Neural cell (in vitro differentiated cells): ENCODE results near the gene ITPRIP. TPM values are rescaled to one million over a fixed set of nuclear protein-coding genes. Genes with fewer than 3 reads are reported as not detected.

Source experiments
- H2AFZ ChIP-seq: fragments of 200-600, 300-800 bp; sonication (generic), shearing (Covaris generic); 2 replicates; pipeline ENCODE4 v1.6.0; 2014; ENCODE audit warnings: low read depth, mild to moderate bottlenecking, antibody characterized with exemption, low read length, moderate library complexity
- H3F3A ChIP-seq: fragments of 200-600 bp; shearing (Covaris generic); 2 replicates; pipeline ENCODE4 v1.6.1; 2016; ENCODE audit warnings: mild to moderate bottlenecking, moderate library complexity, mixed read lengths, antibody characterized with exemption, low read length; ENCODE audit not compliant: insufficient read depth, poor library complexity, severe bottlenecking
- H3K27ac ChIP-seq: fragments of 200-600, 300-800 bp; sonication (generic), shearing (Covaris generic); 2 replicates; pipeline ENCODE4 v1.5.1; 2014; ENCODE audit warnings: mild to moderate bottlenecking, low read length, moderate library complexity
- H3K27me3 ChIP-seq: fragments of 300-800, 200-600 bp; sonication (generic), shearing (Covaris generic); 2 replicates; pipeline ENCODE4 v1.6.0; 2014; ENCODE audit warnings: mild to moderate bottlenecking, low read depth, low read length, moderate library complexity; ENCODE audit not compliant: insufficient read depth
- H3K36me3 ChIP-seq: fragments of 300-800, 200-600 bp; sonication (generic), shearing (Covaris generic); 2 replicates; pipeline ENCODE4 v1.5.1; 2014; ENCODE audit warnings: mild to moderate bottlenecking, antibody characterized with exemption, low read length, moderate library complexity; ENCODE audit not compliant: insufficient read depth
- H3K4me2 ChIP-seq: fragments of 300-800, 200-600 bp; sonication (generic), shearing (Covaris generic); 2 replicates; pipeline ENCODE4 v1.6.0; 2014; ENCODE audit warnings: mild to moderate bottlenecking, low read length
- H3K4me3 ChIP-seq: fragments of 300-800, 200-600 bp; sonication (generic), shearing (Covaris generic); 2 replicates; pipeline ENCODE4 v1.5.1; 2014; ENCODE audit warnings: mild to moderate bottlenecking, low read length, moderate library complexity
- H3K79me2 ChIP-seq: fragments of 200-600 bp; shearing (Covaris generic); replicated peaks from 2 replicates; pipeline ENCODE4 v1.6.0; 2014; ENCODE audit warnings: mild to moderate bottlenecking, low read length, moderate library complexity; ENCODE audit not compliant: insufficient read depth
- H3K9ac ChIP-seq: fragments of 300-800, 200-600 bp; sonication (generic), shearing (Covaris generic); 2 replicates; pipeline ENCODE4 v1.6.1; 2016; ENCODE audit warnings: mild to moderate bottlenecking, low read length, mixed read lengths
- H3K9me2 ChIP-seq: fragments of 200-600 bp; shearing (Covaris generic); 2 replicates; pipeline ENCODE4 v1.6.1; 2016; ENCODE audit warnings: mild to moderate bottlenecking, low read length, mixed read lengths; ENCODE audit not compliant: insufficient read depth
- H3K9me3 ChIP-seq: fragments of 200-600, 300-800 bp; sonication (generic), shearing (Covaris generic); 2 replicates; pipeline ENCODE4 v1.6.1; 2016; ENCODE audit warnings: mild to moderate bottlenecking, mixed run types, low read length, moderate library complexity, mixed read lengths
- H4K20me1 ChIP-seq: fragments of 200-600 bp; shearing (Covaris generic); 2 replicates; pipeline ENCODE4 v1.6.1; 2016; ENCODE audit warnings: mild to moderate bottlenecking, mixed run types; ENCODE audit not compliant: insufficient read depth
- EP300 ChIP-seq: fragments of 450-650 bp; conservative IDR thresholded peaks from 2 replicates; pipeline ENCODE4 v1.6.1; 2014; ENCODE audit warnings: antibody characterized with exemption, mild to moderate bottlenecking, moderate library complexity; ENCODE audit not compliant: poor library complexity, severe bottlenecking
- EZH2 ChIP-seq: fragments of 200-600, 300-800 bp; shearing (Covaris generic), sonication (generic); IDR thresholded peaks from 2 replicates; pipeline ENCODE4 v1.6.1; 2014; ENCODE audit warnings: antibody characterized with exemption, low read length, borderline replicate concordance, mild to moderate bottlenecking; ENCODE audit not compliant: insufficient read depth, poor library complexity, severe bottlenecking
- MXI1 ChIP-seq: fragments of 450-650 bp; conservative IDR thresholded peaks from 2 replicates; pipeline ENCODE4 v1.6.1; 2014; ENCODE audit warnings: antibody characterized with exemption, mild to moderate bottlenecking; ENCODE audit not compliant: poor library complexity, severe bottlenecking
- POLR2AphosphoS5 ChIP-seq: IDR thresholded peaks from 2 replicates; pipeline ENCODE4 v1.6.1; 2012
- RAD21 ChIP-seq: fragments of 450-650 bp; conservative IDR thresholded peaks from 2 replicates; pipeline ENCODE4 v1.6.1; 2014; ENCODE audit warnings: antibody characterized with exemption, mild to moderate bottlenecking, moderate library complexity
- SMC3 ChIP-seq: fragments of 450-650 bp; conservative IDR thresholded peaks from 2 replicates; pipeline ENCODE4 v1.6.1; 2014; ENCODE audit warnings: antibody characterized with exemption, mild to moderate bottlenecking, moderate library complexity; ENCODE audit not compliant: poor library complexity
- TAF1 ChIP-seq: IDR thresholded peaks from 2 replicates; pipeline ENCODE4 v1.6.1; 2012; ENCODE audit warnings: low read depth
- polyA plus RNA-seq: library from polyadenylated mRNA; depleted of rRNA; stranded (reverse); fragments of >200 nt; gene quantifications from 2 replicates; pipeline ENCODE4 v1.2.3, GENCODE V29; 2014
- TF ChIP-seq, protein P1 (sequence below): IDR thresholded peaks from 2 replicates; pipeline ENCODE4 v1.6.1; 2012; ENCODE audit warnings: borderline replicate concordance
- TF ChIP-seq, protein P2 (sequence below): fragments of 450-650 bp; IDR thresholded peaks from 2 replicates; pipeline ENCODE4 v1.5.1; 2014; ENCODE audit warnings: antibody characterized with exemption, mild to moderate bottlenecking, moderate library complexity; ENCODE audit not compliant: poor library complexity, severe bottlenecking

The ITPRIP gene
- polyA plus RNA-seq, 1 donor from 2014 or later = 1.5 TPM

DNA sequence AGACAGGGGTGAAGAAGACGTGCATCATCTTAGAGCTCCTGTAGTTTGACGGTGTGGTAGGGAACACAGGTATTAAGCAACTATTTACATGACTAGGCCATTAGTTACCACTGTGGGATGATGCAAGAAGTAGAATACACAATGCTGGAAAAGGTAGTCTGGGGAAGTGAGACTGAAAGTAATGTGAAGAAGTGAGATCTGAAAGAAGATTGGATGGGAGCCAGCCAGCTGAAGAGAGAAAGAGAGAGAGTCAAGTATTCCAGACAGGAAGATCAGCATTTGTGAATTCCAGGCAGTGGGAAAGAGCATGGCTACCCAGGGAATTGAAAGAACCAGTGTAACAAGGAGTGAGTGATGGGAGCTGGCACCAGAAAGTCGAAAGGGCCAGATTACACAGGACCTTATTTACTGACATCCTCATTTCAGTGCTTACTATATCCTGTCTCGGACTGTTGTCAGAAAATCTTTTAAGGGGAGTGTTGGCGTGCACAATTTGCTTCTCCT lies 11.4 kb upstream of the ITPRIP start:
- Histone ChIP-seq H3K9ac (no peak overlapping the region), H3K4me3 (no peak overlapping the region), H3K79me2 (no peaks in the 10 kb centered on the region), H2AFZ (no peak overlapping the region), H3K4me2 (no peak overlapping the region), H3K9me2 (no peaks in the 10 kb centered on the region), H3K9me3 (no peaks in the 10 kb centered on the region), H3K36me3 (no peaks in the 10 kb centered on the region), H3F3A (no peaks in the 10 kb centered on the region), H3K27ac (no peak overlapping the region), H4K20me1 (no peaks in the 10 kb centered on the region), H3K27me3 (peaks cover 8% of the 10 kb centered on the region)
- TF ChIP-seq EP300 (no peak), TAF1 (no peak), MXI1 (no peak), SMC3 (no peak), POLR2AphosphoS5 (no peak), EZH2 (no peak), RAD21 (no peak)
- TF ChIP-seq, protein P1, sequence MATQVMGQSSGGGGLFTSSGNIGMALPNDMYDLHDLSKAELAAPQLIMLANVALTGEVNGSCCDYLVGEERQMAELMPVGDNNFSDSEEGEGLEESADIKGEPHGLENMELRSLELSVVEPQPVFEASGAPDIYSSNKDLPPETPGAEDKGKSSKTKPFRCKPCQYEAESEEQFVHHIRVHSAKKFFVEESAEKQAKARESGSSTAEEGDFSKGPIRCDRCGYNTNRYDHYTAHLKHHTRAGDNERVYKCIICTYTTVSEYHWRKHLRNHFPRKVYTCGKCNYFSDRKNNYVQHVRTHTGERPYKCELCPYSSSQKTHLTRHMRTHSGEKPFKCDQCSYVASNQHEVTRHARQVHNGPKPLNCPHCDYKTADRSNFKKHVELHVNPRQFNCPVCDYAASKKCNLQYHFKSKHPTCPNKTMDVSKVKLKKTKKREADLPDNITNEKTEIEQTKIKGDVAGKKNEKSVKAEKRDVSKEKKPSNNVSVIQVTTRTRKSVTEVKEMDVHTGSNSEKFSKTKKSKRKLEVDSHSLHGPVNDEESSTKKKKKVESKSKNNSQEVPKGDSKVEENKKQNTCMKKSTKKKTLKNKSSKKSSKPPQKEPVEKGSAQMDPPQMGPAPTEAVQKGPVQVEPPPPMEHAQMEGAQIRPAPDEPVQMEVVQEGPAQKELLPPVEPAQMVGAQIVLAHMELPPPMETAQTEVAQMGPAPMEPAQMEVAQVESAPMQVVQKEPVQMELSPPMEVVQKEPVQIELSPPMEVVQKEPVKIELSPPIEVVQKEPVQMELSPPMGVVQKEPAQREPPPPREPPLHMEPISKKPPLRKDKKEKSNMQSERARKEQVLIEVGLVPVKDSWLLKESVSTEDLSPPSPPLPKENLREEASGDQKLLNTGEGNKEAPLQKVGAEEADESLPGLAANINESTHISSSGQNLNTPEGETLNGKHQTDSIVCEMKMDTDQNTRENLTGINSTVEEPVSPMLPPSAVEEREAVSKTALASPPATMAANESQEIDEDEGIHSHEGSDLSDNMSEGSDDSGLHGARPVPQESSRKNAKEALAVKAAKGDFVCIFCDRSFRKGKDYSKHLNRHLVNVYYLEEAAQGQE = no peak
- TF ChIP-seq, protein P2, sequence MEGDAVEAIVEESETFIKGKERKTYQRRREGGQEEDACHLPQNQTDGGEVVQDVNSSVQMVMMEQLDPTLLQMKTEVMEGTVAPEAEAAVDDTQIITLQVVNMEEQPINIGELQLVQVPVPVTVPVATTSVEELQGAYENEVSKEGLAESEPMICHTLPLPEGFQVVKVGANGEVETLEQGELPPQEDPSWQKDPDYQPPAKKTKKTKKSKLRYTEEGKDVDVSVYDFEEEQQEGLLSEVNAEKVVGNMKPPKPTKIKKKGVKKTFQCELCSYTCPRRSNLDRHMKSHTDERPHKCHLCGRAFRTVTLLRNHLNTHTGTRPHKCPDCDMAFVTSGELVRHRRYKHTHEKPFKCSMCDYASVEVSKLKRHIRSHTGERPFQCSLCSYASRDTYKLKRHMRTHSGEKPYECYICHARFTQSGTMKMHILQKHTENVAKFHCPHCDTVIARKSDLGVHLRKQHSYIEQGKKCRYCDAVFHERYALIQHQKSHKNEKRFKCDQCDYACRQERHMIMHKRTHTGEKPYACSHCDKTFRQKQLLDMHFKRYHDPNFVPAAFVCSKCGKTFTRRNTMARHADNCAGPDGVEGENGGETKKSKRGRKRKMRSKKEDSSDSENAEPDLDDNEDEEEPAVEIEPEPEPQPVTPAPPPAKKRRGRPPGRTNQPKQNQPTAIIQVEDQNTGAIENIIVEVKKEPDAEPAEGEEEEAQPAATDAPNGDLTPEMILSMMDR = no peak

DNA sequence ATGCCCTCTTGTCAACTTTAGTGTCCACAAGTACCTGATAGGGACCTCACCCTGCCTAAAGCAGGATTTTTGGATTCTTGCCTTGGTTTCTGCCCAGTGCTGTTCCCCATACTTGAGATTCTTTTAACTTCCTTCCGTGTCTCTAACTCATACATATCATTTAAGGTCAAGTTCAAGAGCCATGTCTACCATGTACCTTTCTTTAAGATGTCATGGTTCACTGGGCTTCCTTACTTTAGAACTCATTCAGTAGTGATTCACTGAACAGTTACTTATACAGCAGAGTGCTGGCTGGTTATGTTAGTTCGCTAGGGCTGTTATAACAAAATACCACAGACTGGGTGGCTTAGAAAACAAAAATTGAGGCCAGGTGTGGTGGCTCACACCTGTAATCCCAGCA lies 10.3 kb upstream of the ITPRIP start:
- H4K20me1 ChIP-seq = no peaks in the 10 kb centered on the region
- TF ChIP-seq, protein P2 = no peak
- TF ChIP-seq SMC3 = no peak
- TF ChIP-seq, protein P1 = no peak
- no peak for TF ChIP-seq TAF1
- no peak for TF ChIP-seq POLR2AphosphoS5
- TF ChIP-seq MXI1 = no peak
- no peak for TF ChIP-seq EZH2
- TF ChIP-seq RAD21 = no peak
- no peak for TF ChIP-seq EP300
- H3K9me3 ChIP-seq = no peaks in the 10 kb centered on the region
- H3K9me2 ChIP-seq = no peaks in the 10 kb centered on the region
- H3K27ac ChIP-seq = no peak overlapping the region
- no peak overlapping the region for H3K4me3 ChIP-seq
- H3K79me2 ChIP-seq = no peaks in the 10 kb centered on the region
- H3K27me3 ChIP-seq = peaks cover 8% of the 10 kb centered on the region
- no peak overlapping the region for H3K9ac ChIP-seq
- no peaks in the 10 kb centered on the region for H3K36me3 ChIP-seq
- no peaks in the 10 kb centered on the region for H3F3A ChIP-seq
- H2AFZ ChIP-seq = no peak overlapping the region
- H3K4me2 ChIP-seq = no peak overlapping the region
